PFSK-1 (cell line): ENCODE data around the gene GDPD5.

Experiments
- POLR2AphosphoS5 ChIP-seq: IDR thresholded peaks from 2 replicates; pipeline ENCODE4 v1.6.1; 2012; ENCODE audit warnings: low read depth, mild to moderate bottlenecking, control low read depth, low read length, moderate library complexity
- REST ChIP-seq, 2 experiments: IDR thresholded peaks; 2 replicates each; pipeline versions ENCODE4 v1.6.1 to v1.8.0; 2011 to 2012; ENCODE audit warnings: low read depth in 2 of 2, low read length in 2 of 2, control low read depth in 1 of 2, inconsistent platforms in 1 of 2, mild to moderate bottlenecking in 1 of 2, moderate library complexity in 1 of 2; ENCODE audit not compliant: insufficient read depth in 1 of 2
- SIN3A ChIP-seq: IDR thresholded peaks from 2 replicates; pipeline ENCODE4 v1.6.1; 2012; ENCODE audit warnings: mild to moderate bottlenecking, low read length, moderate library complexity, borderline replicate concordance; ENCODE audit not compliant: insufficient read depth
- TAF1 ChIP-seq: IDR thresholded peaks from 2 replicates; pipeline ENCODE4 v1.6.1; 2012; ENCODE audit warnings: low read length, control low read depth, borderline replicate concordance; ENCODE audit not compliant: insufficient read depth

DNA sequence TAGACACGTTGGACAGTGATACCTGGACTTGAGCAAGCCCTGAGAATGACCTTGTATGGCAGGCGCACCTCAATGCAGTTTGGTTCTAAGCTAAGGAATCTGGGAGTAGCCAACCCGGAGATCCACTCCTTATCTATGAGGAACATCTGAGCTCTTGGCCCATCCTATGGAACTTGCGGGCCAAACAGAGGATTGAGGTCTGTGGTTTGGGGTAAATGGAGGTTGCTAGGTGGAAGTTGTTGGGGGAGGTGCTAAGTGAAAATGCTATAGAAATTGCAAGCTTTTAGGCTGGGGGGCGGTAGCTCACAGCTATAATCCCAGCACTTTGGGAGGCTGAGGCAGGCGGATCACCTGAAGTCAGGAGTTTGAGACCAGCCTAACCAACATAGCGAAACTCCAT is 8.9 kb downstream of the GDPD5 start:
- TF ChIP-seq POLR2AphosphoS5, result no peak
- TF ChIP-seq REST (IDR thresholded peaks at IDR 0.05; ENCODE audit: insufficient read depth in 1 of 2, low read depth in 2 of 2, low read length in 2 of 2), result no peak
- no peak for TF ChIP-seq SIN3A
- no peak for TF ChIP-seq TAF1
